ENCODE measurements around the gene LRRC49. TPM values are rescaled to one million over a fixed set of nuclear protein-coding genes. Genes with fewer than 3 reads are reported as not detected.

LRRC49 gene
- total RNA-seq, 2 donors from 2014 or later, result 5.2 to 6.9 TPM

DNA sequence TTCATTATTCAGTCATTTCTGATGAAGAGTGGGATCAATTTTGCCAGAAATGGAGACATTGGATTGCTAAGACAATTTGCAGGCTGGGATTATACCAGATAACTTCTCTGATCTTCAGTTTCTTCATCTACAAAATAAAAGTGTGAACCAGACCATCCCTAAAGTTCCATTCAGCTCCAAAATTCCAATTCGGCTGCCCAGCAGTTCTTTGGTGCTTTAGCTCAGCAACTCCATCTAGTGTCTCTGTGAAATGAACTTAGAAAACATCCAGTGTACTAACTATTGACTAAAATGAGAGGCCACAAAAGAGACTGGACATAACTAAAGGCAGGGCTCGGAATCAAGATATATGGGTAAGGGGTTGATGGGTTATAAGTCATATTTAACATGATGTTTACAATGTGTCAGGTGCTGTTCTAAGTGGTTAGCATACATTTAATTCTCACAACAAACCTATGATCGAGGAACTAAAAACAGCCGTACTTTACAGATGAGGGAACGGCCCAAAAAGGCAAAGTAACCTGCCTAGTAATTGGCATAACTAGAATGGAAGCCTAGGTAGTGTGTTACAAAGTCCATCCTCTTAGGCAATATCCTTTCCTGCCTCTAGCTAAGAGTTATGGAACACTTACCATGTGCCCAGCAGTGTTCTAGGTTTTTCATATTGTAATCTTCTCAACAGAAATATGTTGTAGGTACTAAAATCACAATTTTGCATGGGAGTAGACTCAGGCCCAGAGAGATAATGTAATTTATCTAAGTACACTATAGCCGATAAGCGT, 17.4 kb upstream of the LRRC49 start:
- H3K36me3 Mint-ChIP-seq (ENCODE audit: low read depth), result peaks cover 4% of the 10 kb centered on the region
- no peak for ATAC-seq
- no peak overlapping the region for H3K27ac Mint-ChIP-seq
- peaks cover 59% of the 10 kb centered on the region for H3K27me3 Mint-ChIP-seq
- H3K4me3 Mint-ChIP-seq, result no peak overlapping the region
- no peaks in the 10 kb centered on the region for H3K9me3 ChIP-seq (ENCODE audit: control insufficient read depth, low read length, poor library complexity, severe bottlenecking)
- H3K4me1 Mint-ChIP-seq, result no peaks in the 10 kb centered on the region
- DNase-seq, result no peak

DNA sequence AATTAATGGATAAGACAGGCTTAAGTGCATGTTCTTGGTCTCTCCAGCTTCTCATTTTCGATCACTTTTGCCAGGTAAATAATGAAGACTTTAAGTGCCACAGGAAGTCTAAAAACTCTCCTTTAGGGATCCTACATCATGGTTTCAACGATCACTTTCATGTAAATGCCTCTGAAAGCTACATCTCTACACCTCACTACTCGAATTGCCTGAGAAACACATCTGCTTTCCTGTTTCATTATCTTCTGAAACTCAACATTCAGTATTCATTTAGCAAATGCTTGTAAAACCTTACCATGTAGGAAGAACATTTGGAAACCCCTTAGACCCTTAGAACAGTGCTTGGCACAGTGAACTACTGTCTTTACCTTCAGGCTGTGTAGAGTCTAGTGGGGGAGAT, 16.6 kb upstream of the LRRC49 start:
- H3K27me3 Mint-ChIP-seq, result peaks cover 66% of the 10 kb centered on the region
- peaks cover 4% of the 10 kb centered on the region for H3K36me3 Mint-ChIP-seq (ENCODE audit: low read depth)
- DNase-seq, result no peak
- no peak overlapping the region for H3K27ac Mint-ChIP-seq
- ATAC-seq, result no peak
- H3K4me3 Mint-ChIP-seq, result no peak overlapping the region
- H3K4me1 Mint-ChIP-seq, result no peaks in the 10 kb centered on the region
- no peaks in the 10 kb centered on the region for H3K9me3 ChIP-seq (ENCODE audit: control insufficient read depth, low read length, poor library complexity, severe bottlenecking)

DNA sequence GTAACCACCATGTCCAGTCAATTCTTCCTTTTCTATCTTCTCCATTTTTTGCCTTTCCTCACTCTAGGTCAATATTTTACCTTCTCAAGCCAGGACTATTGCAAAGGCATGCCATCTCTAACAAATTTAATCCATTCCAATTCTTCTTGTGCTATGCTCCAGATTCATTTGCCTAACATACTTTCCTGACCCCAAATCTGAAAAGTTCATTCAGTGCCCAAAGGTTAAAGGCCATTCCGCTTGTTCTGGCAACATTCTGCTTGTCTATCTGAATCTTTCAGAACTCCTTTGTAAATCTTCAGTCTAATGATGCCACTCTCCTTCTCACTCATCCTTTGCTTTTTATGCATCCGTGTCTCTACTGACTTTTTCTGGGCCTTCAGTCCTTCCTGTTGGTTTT, 15.9 kb upstream of the LRRC49 start:
- H3K36me3 Mint-ChIP-seq (ENCODE audit: low read depth), result peaks cover 4% of the 10 kb centered on the region
- H3K4me1 Mint-ChIP-seq, result no peaks in the 10 kb centered on the region
- no peaks in the 10 kb centered on the region for H3K9me3 ChIP-seq (ENCODE audit: control insufficient read depth, low read length, poor library complexity, severe bottlenecking)
- H3K27me3 Mint-ChIP-seq, result peaks cover 66% of the 10 kb centered on the region
- DNase-seq (no peak), ATAC-seq (no peak)
- H3K27ac Mint-ChIP-seq, result no peak overlapping the region
- no peak overlapping the region for H3K4me3 Mint-ChIP-seq

DNA sequence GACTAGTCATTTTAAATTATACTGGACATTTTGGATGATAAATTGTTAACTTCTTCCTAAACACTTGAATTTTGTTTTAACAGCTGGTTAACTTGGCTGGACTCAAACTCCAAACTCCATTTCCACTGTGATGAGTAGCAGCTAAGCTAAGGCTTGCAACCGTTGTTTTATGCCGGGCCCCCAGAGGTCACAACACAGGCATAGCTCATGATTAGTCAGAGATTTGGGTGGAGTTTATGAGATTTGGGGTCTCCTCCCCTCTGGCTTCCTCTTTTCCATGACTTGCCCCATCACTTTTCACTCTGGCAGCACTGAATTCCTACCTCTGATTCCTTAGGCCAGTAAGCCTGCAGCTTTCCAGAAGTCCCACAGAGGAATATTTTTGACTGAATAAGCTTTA, 13.2 kb upstream of the LRRC49 start:
- no peak overlapping the region for H3K4me3 Mint-ChIP-seq
- H3K27me3 Mint-ChIP-seq, result peaks cover 60% of the 10 kb centered on the region
- ATAC-seq (no peak), DNase-seq (no peak)
- peaks cover 2% of the 10 kb centered on the region for H3K36me3 Mint-ChIP-seq (ENCODE audit: low read depth)
- H3K4me1 Mint-ChIP-seq, result peaks cover 2% of the 10 kb centered on the region
- H3K27ac Mint-ChIP-seq, result no peak overlapping the region
- H3K9me3 ChIP-seq (ENCODE audit: control insufficient read depth, low read length, poor library complexity, severe bottlenecking), result no peaks in the 10 kb centered on the region

DNA sequence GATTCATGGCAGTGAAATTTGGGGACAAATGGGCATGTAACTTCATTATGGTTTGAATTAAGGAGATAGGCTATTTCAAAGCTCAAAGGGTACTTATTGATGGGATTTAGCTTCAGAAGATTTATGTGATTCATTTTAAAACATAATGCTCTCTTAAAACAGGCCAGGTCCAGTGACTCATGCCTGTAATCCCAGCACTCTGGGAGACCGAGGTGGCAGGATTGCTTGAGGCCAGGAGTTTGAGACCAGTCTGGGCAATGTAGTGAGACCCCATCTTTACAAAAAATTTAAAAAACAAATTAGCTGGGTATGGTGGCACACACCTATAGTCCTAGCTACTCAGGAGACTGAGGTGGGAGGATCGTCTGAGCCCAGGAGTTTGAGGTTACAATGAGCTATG, 11.8 kb upstream of the LRRC49 start:
- peaks cover 2% of the 10 kb centered on the region for H3K36me3 Mint-ChIP-seq (ENCODE audit: low read depth)
- peaks cover 2% of the 10 kb centered on the region for H3K4me1 Mint-ChIP-seq
- ATAC-seq, result no peak
- peaks cover 53% of the 10 kb centered on the region for H3K27me3 Mint-ChIP-seq
- H3K4me3 Mint-ChIP-seq, result no peak overlapping the region
- no peak for DNase-seq
- no peaks in the 10 kb centered on the region for H3K9me3 ChIP-seq (ENCODE audit: control insufficient read depth, low read length, poor library complexity, severe bottlenecking)
- no peak overlapping the region for H3K27ac Mint-ChIP-seq

DNA sequence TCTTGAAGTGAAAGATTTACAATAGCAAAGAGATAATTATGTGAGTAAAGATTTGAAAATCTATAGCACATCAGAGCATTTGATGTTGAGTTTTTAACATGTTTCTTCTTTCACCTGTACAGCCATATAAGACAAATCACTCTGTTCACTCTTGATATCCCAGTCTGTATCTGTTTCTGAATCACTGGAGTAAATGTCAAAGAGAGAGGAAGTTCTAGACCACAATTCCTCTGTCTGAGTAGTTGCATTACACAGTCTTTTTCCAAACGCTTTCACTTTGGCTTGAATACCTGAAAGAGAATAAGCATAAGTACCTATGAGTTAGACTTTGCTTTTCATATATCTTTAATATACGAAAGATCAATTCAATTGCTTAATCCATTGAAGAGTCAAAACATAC, 10.3 kb upstream of the LRRC49 start:
- ATAC-seq, result no peak
- Mint-ChIP-seq H3K4me1 (peaks cover 2% of the 10 kb centered on the region), H3K4me3 (no peak overlapping the region), H3K27ac (no peak overlapping the region), H3K36me3 (ENCODE audit: low read depth) (peaks cover 2% of the 10 kb centered on the region), H3K27me3 (peaks cover 42% of the 10 kb centered on the region)
- no peaks in the 10 kb centered on the region for H3K9me3 ChIP-seq (ENCODE audit: control insufficient read depth, low read length, poor library complexity, severe bottlenecking)
- DNase-seq, result no peak

DNA sequence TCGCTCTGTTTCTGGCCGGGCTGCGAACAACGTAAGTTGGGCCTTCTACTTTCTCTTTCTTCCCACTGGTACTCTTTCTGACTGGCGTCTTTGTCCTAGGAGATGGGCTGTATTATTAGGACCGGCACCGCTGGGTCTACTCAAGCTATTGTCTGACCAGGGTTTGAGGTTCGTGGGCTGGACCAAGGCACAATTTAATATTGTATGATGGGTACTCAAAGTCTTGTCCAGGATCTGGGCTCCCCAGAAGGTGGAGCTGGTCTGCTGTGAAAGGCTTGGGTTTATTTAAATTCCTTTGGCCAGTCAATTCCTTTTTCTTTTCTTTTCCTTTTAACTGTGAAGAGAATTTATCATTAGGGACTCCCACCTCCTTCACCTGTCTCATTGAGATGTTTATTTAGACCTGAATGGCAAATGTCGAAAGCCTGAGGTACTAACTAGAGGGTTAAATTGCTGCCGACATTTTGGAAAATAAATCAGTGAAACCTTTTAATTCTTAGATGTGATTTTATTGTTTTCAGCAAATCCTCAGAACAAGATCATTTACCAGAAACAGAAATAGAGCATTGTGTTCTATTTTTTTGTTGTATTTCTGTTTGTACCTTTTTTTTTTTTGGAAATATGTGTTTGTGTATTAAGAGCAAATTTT, 410 bp downstream of the LRRC49 start:
- peak overlapping the region; percentile 94 for H3K27ac Mint-ChIP-seq
- no peaks in the 10 kb centered on the region for H3K9me3 ChIP-seq (ENCODE audit: control insufficient read depth, low read length, poor library complexity, severe bottlenecking)
- DNase-seq (no peak), ATAC-seq (peak; percentile 12)
- H3K4me3 Mint-ChIP-seq, result peak overlapping the region; percentile 94
- peaks cover 12% of the 10 kb centered on the region for H3K4me1 Mint-ChIP-seq
- H3K27me3 Mint-ChIP-seq, result peaks cover 17% of the 10 kb centered on the region
- no peaks in the 10 kb centered on the region for H3K36me3 Mint-ChIP-seq (ENCODE audit: low read depth)

DNA sequence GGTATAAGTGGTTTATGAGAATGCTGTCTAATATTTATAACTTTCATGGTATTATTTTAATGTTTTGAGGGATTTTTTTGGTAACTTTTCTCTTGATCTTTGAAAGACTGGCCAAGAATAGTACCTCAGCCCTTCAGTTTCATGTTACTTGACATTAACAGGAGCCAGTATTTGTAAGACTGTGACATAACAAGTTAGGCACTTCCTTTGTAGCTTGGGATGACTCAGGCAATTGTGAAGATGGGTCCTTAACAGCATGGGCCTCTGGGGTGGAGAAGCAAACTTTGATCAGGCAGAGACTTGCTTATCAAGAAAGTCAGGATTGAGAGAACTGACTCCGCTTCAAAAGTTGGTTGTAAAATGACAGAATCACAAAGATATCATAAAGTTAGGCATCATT, 9.5 kb downstream of the LRRC49 start:
- H3K4me1 Mint-ChIP-seq, result no peaks in the 10 kb centered on the region
- peaks cover 19% of the 10 kb centered on the region for H3K27me3 Mint-ChIP-seq
- no peak for DNase-seq
- peaks cover 6% of the 10 kb centered on the region for H3K36me3 Mint-ChIP-seq (ENCODE audit: low read depth)
- H3K9me3 ChIP-seq (ENCODE audit: control insufficient read depth, low read length, poor library complexity, severe bottlenecking), result peaks cover under 1% of the 10 kb centered on the region
- H3K27ac Mint-ChIP-seq, result no peak overlapping the region
- ATAC-seq, result no peak
- no peak overlapping the region for H3K4me3 Mint-ChIP-seq

DNA sequence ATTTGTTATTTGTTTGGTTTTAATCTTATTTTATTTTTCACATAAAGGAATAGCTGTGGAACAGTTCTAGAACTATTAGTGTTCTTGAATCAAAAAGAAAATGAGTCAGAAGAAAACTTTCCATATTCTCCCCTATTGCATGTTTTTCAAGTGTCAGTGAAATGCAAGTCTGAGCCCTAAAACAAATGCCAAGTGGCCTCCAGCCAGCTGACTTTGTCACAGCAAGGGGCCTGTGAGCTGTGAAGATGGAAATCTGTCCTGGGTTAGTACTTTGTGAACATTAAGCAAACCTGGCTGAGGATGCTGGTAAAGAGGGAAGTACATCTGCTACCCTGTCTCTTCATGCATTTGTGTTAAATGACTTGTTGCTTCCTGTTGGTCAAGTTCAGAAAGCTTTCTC, 14.2 kb downstream of the LRRC49 start:
- Mint-ChIP-seq H3K4me3 (no peak overlapping the region), H3K4me1 (no peaks in the 10 kb centered on the region), H3K27me3 (peaks cover 11% of the 10 kb centered on the region), H3K36me3 (ENCODE audit: low read depth) (peaks cover 10% of the 10 kb centered on the region), H3K27ac (no peak overlapping the region)
- no peak for ATAC-seq
- H3K9me3 ChIP-seq (ENCODE audit: control insufficient read depth, low read length, poor library complexity, severe bottlenecking), result peaks cover 5% of the 10 kb centered on the region
- DNase-seq, result no peak

DNA sequence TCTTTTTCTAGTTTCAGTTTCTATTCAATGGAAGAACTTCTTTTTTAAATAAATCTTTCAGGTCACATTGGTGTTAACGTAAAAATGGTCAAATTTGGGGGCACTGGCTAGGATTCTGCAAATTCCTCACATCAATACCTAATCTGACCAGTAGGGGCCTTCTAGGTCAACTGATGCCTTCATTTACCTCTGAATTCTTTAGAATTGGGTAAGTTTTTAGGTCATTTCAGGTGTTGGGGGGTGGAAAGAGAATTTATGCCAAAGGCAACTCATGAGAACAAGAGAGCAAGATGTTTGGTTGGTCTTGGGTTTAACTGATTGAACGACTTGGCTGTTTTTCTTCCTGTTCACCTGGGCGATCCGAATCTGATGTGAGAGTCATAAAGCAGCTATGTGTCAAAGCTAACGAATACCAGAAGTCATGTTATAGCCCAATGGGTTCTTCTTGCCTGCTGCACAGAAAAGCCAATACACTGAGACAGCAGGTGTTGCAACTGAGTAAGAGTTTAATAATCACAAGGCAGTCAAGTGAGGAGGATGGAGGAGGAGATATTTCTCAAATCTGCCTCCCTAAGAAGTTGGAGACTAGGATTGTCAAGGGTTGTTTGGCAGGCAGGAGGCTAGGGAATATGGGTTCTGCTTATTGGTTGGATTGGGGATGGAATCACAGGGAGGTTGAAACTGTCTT, 15.3 kb downstream of the LRRC49 start:
- no peak overlapping the region for H3K27ac Mint-ChIP-seq
- H3K27me3 Mint-ChIP-seq, result peaks cover under 1% of the 10 kb centered on the region
- H3K4me3 Mint-ChIP-seq, result no peak overlapping the region
- DNase-seq, result no peak
- no peak for ATAC-seq
- no peaks in the 10 kb centered on the region for H3K4me1 Mint-ChIP-seq
- H3K36me3 Mint-ChIP-seq (ENCODE audit: low read depth), result peaks cover 6% of the 10 kb centered on the region
- H3K9me3 ChIP-seq (ENCODE audit: control insufficient read depth, low read length, poor library complexity, severe bottlenecking), result peaks cover 5% of the 10 kb centered on the region

DNA sequence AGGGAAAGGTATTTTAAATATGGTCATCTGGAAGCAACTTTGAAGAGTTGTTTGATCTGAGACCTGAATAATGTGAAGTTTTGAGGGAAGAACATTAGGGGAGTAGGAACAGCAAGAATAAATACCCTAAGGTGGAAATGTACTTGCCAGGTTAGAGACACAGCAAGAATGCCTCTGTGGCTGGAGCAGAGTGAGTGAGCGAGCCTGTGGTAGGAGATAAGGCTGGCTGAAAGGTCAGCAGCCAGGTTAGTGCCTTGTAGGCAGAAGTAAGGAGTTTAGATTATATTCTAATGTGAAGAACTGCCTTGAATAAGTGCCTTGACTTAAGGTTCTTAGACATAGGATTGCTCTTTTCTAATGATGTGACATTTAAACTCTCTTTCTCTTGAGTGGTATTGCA, 18.3 kb downstream of the LRRC49 start:
- peaks cover 6% of the 10 kb centered on the region for H3K36me3 Mint-ChIP-seq (ENCODE audit: low read depth)
- peaks cover 2% of the 10 kb centered on the region for H3K4me1 Mint-ChIP-seq
- no peaks in the 10 kb centered on the region for H3K27me3 Mint-ChIP-seq
- no peak overlapping the region for H3K27ac Mint-ChIP-seq
- H3K9me3 ChIP-seq (ENCODE audit: control insufficient read depth, low read length, poor library complexity, severe bottlenecking), result peaks cover 5% of the 10 kb centered on the region
- DNase-seq (no peak), ATAC-seq (no peak)
- H3K4me3 Mint-ChIP-seq, result no peak overlapping the region

DNA sequence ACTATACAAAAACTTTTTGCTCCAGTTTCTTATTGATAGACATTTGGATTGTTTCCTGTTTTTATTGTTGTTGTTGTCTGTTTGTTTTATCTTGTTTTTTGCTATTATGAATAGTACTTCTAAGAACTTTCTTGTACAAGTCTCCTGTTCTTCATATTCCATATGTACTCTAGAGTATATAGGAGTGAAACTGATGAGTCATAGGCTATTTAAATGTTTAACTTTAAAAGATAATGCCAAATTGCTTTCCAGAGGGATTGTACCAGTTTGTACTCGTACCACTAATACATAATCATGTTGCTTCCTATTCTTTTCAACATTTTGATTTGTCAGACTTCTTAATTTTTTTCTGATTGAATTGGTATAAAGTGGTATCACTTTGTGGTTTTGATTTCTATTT, 19.6 kb downstream of the LRRC49 start:
- H3K36me3 Mint-ChIP-seq (ENCODE audit: low read depth), result peaks cover 4% of the 10 kb centered on the region
- no peak overlapping the region for H3K27ac Mint-ChIP-seq
- H3K27me3 Mint-ChIP-seq, result no peaks in the 10 kb centered on the region
- peaks cover 4% of the 10 kb centered on the region for H3K9me3 ChIP-seq (ENCODE audit: control insufficient read depth, low read length, poor library complexity, severe bottlenecking)
- peaks cover 2% of the 10 kb centered on the region for H3K4me1 Mint-ChIP-seq
- no peak for DNase-seq
- ATAC-seq, result no peak
- H3K4me3 Mint-ChIP-seq, result no peak overlapping the region

DNA sequence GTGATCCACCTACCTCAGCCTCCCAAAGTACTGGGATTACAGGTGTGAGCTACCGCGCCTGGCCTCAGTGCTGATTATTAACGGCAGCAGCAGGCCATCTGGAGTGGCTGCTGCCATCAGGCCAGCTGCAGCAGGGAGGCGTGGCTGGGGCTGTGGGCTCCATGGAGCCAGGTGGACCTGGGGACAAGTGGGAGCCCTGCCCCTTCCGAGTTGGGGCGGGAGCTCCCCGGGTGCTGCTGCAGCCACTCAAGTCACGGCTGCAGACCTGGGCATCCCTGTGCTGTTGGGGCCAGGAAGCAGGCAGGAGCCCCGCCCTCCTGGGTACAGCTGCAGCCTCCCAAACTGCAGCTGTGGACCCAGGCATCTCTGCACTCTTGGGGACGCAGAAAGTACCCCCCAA, 23.9 kb downstream of the LRRC49 start:
- no peaks in the 10 kb centered on the region for H3K36me3 Mint-ChIP-seq (ENCODE audit: low read depth)
- H3K4me3 Mint-ChIP-seq, result no peak overlapping the region
- H3K27me3 Mint-ChIP-seq, result peaks cover 11% of the 10 kb centered on the region
- ATAC-seq (no peak), DNase-seq (no peak)
- no peak overlapping the region for H3K27ac Mint-ChIP-seq
- no peaks in the 10 kb centered on the region for H3K9me3 ChIP-seq (ENCODE audit: control insufficient read depth, low read length, poor library complexity, severe bottlenecking)
- H3K4me1 Mint-ChIP-seq, result peaks cover 2% of the 10 kb centered on the region
